Measurements from ENCODE around the gene LRMDA. TPM values are rescaled to one million over a fixed set of nuclear protein-coding genes. Genes with fewer than 3 reads are reported as not detected.

Gene LRMDA
- total and polyA plus RNA-seq, 10 of the 15 experiments (the other 5 are each of a cell fraction or from before 2014, with no cell fraction given) = 0.07 to 0.54 (median 0.29) TPM; not detected in 4

DNA sequence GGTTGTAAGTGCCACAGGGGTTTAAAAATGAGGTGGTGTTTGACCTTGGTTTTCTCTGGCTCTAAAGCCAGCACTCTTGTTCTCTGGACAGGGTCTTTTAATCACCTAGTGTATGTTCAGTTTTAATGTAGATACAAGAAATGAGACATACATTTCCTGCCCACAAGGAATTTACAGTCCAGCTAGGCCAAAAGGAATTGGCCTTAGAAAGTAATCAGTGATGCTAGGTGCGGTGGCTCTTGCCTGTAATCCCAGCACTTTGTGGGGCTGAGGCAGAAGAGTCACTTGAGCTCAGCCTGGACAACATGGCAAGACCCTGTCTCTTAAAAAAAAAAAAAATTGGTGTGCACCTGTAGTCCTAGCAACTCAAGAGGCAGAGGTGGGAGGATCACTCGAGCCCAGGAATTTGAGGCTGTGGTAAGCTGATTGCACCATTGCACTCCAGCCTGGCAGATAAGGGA, 100.2 kb downstream of the LRMDA start (continued):
- TF ChIP-seq TBL1XR1 (IDR thresholded peaks at IDR 0.05; ENCODE audit: low read depth, low read length) (no peak), SPI1 (IDR thresholded peaks at IDR 0.05; ENCODE audit: borderline replicate concordance, insufficient read depth, low read depth, low read length) (no peak), MTA2 (IDR thresholded peaks at IDR 0.05; ENCODE audit: low read depth) (no peak), ZNF687 (IDR thresholded peaks at IDR 0.05) (no peak), NR2C1 (IDR thresholded peaks at IDR 0.05) (no peak), SREBF1 (IDR thresholded peaks at IDR 0.05; ENCODE audit: low read length) (no peak), BRCA1 (IDR thresholded peaks at IDR 0.05; ENCODE audit: low read depth, low read length) (no peak), MLLT1 (IDR thresholded peaks at IDR 0.05) (no peak), E2F4 (IDR thresholded peaks at IDR 0.05; ENCODE audit: low read depth, low read length) (no peak), JUND (IDR thresholded peaks at IDR 0.05; ENCODE audit: low read depth, low read length) (no peak)
- TF ChIP-seq, protein P1, sequence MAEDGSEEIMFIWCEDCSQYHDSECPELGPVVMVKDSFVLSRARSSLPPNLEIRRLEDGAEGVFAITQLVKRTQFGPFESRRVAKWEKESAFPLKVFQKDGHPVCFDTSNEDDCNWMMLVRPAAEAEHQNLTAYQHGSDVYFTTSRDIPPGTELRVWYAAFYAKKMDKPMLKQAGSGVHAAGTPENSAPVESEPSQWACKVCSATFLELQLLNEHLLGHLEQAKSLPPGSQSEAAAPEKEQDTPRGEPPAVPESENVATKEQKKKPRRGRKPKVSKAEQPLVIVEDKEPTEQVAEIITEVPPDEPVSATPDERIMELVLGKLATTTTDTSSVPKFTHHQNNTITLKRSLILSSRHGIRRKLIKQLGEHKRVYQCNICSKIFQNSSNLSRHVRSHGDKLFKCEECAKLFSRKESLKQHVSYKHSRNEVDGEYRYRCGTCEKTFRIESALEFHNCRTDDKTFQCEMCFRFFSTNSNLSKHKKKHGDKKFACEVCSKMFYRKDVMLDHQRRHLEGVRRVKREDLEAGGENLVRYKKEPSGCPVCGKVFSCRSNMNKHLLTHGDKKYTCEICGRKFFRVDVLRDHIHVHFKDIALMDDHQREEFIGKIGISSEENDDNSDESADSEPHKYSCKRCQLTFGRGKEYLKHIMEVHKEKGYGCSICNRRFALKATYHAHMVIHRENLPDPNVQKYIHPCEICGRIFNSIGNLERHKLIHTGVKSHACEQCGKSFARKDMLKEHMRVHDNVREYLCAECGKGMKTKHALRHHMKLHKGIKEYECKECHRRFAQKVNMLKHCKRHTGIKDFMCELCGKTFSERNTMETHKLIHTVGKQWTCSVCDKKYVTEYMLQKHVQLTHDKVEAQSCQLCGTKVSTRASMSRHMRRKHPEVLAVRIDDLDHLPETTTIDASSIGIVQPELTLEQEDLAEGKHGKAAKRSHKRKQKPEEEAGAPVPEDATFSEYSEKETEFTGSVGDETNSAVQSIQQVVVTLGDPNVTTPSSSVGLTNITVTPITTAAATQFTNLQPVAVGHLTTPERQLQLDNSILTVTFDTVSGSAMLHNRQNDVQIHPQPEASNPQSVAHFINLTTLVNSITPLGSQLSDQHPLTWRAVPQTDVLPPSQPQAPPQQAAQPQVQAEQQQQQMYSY (CRISPR knock-in tag; IDR thresholded peaks at IDR 0.05) = no peak
- TF ChIP-seq, protein P2, sequence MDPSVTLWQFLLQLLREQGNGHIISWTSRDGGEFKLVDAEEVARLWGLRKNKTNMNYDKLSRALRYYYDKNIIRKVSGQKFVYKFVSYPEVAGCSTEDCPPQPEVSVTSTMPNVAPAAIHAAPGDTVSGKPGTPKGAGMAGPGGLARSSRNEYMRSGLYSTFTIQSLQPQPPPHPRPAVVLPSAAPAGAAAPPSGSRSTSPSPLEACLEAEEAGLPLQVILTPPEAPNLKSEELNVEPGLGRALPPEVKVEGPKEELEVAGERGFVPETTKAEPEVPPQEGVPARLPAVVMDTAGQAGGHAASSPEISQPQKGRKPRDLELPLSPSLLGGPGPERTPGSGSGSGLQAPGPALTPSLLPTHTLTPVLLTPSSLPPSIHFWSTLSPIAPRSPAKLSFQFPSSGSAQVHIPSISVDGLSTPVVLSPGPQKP (IDR thresholded peaks at IDR 0.05; ENCODE audit: low read depth, low read length) = no peak

Data from GM12878 (cell line).